Measurements from ENCODE around the gene PBX1.
A peak's percentile ranks its signal among the peaks of the same experiment; 100 is the strongest.
"Not testable (repeated sequence)": the region's sequence is repeated elsewhere in the genome, so short reads cannot be mapped to it uniquely, and the experiment has no call there.

Gene PBX1

DNA sequence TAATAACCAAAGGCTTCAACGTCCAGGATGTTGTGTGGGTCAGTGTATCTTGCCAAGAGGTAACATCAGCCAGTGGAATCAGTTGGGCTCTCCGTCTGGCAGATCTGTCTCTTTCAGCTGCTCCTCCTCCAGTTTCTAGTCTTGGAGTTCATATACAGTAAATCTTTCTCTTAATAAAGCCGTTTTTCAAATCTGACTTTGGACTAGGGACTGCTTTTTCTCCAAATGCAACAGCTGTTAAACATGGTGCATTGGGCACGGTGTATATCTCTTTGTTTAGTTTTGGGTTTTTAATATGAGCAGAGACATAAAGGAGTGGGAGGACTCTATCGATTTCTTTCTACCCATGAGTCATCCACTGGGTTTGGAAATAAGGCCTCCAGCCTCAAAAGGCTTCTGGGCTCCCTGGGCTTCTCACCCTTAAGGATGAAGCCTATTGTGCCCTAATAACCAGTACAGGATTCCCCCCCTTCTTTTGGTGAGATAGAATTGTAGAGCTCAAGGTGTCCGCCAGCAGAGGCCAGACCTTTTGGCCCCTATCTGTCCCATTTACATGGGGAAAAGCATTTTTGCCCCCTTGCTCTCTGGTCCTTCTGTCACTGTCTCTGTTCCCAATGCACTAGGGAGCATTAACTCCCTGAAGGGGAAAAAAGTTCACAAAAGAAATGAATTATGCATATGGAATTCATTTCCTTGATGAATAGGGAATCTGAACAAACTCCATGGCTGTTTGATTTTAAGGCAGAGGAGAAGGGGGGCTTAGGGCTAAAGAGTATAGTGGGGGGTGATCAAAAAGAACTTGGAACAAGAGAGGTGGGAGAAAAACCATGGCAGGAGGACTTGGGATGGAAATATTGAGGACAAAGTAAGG is 86.0 kb downstream of the PBX1 start:
- no peak for DNase-seq

DNA sequence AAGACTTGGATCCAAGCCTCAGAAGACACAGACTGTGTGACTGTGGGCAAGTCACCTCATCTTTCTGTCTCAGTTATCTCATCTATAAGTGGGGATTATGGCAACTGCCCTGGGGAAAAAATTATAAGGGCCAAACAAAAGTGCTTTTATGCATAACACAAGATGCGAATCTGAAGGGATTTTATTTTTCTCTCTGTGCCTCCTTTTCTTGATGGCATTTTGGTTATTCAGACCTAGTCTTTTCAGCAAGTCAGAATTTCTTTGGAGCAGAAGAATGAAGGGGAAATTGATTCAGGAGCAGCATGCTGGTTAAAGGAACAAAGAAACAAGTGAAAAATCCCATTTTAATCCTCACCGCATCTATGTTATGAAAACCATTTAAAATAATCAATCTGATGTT is 86.9 kb downstream of the PBX1 start:
- no peak for DNase-seq

DNA sequence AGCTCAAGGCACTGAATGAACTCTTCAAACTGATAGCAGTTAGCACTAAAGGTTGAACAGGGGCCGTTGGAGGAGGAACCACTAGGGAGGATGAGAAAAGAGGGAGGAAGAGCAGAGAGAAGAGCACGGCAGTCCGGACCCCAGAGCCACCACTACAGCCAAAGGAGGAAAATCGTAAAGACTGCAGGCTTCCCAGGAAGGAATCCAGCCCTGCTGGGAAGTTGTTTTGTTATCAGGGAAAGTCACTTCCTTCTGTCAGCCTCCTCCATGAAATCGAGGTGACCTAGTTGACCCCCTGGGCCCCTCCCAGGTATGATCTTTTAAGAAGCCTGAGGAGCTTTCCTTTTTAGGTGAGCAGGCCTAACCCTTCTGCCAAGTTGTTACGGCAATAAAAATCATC is 88.2 kb downstream of the PBX1 start:
- DNase-seq: no peak

DNA sequence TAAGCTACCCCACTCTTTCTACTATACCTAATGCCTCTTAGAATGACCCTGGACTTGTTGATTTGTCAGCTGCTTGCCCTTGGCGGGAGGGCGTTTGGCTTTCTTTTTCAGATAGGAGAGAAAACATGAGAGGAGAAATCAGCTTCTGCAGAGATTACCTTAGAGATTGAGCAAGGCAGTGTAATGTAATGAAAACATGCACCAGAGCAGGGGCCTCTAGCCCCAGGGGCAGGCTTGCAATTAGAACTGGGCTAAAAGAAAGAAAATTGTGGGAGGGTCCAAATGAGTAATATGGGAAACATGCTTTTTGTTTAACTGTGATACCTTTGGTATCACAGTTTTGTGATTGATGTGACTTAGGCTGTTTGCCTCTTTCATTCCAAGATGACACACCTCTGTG is 89.7 kb downstream of the PBX1 start:
- no peak for DNase-seq

DNA sequence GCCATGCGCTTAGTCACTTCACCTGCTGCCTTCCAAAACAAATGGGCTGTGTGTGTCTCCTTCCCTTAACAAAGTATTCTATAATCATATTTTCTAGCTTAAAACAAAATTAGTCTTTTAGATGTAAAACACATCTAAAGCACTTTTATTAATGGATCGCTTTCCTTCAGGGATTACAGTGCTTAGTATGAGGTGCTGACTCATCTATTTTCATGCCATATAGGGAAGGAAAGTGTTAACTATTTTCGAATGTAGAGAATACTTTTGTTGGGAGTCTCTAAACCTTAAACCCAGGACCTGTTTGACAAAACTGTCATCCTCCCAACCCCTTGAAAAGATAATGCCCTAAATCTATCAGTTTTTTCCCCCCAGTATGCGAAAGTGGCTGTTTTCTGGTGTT is 90.2 kb downstream of the PBX1 start:
- DNase-seq: no peak

DNA sequence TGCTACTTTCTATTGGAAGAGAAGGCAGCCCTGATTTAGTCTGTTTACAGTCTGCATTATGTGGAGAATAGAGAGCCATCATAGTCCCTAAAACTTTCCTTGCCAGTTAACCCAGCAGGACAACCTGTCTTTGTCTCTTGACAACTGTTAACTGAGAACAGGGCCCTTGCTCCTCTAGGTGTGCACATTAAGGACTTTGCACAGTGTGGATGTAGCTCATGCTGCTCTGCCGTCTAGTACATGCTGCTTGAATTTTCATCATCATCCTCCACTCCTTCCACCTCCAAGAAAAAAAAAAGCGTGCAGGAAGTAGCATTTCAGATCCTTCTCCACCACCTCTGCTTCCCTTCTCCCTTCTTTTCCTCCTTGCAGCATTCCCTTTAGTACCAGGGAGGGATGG is 91.5 kb downstream of the PBX1 start:
- DNase-seq: no peak

DNA sequence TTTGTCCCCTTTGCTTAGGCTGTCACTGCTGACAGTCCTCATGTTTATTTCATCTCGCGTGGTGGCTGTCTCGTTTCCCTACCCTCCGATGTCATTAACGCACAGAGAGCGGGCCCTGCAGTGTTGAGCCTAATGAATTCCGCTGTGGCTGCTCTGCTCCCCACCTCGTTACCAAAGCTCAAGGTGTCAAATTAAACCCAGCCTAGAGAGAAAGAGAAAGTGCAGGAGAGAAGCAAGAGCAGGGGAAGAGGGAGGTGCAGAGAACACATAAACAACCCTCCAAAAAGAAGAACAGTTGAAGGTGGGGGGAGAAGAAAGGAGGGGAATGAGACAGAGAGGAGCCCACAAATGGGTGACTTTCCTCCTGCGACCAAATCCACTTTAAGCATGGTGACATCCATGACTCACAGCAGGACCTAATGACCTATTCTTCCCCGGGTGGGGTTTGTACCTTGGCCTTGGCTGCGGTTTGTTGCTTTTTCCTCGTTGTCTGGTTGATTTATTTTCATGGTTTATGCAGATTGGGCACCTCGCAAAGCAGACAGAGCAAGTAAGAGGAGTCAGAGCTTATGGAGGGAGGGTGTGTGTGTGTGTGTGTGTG is 92.5 kb downstream of the PBX1 start:
- peak; percentile 81 to 85 for DNase-seq

DNA sequence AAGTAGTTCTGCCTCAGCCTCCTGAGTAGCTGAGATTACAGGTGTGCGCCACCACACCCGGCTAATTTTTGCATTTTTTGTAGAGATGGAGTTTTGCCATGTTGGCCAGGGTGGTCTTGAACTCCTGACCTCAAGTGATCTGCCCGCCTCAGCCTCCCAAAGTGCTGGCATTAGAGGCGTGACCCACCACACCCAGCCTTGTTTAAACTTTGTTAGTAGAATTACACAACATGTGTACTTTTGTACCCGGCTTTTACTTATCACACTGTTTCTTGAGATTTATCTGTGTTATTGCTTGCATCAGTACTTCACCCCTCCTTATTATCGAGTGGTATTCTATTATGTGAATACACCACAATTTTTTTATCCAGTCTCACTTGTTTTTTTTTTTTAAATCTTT is 94.0 kb downstream of the PBX1 start:
- not testable (repeated sequence) for DNase-seq

DNA sequence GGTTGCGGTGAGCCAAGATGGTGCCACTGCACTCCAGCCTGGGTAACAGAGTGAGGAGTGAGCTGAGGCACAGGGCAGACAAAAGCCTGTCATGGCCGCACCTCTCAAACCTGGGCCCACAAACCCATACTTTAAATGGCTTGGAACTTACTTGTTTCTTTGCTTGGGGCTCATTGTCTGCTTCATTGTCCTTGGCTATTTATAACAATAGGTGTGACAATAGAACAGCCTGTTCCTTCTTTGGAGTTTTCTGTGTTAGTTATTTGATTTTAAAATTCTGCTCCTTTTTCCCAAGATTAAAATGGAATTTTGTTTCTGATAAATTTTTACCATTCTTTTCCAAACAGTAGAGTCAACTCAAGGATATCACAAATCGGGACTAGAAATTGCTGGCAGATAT is 94.7 kb downstream of the PBX1 start:
- DNase-seq: no peak

DNA sequence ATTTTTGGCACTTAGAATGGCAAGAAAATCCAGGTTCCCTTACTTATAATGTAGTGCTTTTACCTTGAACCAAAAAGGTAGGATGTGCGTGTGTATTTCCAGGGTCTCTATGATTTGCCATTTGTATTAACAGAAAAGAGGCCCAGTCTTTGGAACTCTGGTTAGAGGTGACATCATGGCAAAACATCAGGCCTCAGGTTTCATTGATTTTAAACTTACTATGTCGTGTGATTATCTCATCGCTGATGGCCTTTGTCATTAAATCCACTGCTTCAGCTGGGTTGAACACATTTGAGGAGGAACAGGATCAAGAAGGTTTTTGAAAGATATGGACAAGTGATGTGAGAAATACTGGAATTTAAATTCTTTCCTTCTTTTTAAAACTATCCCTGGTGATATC is 95.2 kb downstream of the PBX1 start:
- DNase-seq: no peak

DNA sequence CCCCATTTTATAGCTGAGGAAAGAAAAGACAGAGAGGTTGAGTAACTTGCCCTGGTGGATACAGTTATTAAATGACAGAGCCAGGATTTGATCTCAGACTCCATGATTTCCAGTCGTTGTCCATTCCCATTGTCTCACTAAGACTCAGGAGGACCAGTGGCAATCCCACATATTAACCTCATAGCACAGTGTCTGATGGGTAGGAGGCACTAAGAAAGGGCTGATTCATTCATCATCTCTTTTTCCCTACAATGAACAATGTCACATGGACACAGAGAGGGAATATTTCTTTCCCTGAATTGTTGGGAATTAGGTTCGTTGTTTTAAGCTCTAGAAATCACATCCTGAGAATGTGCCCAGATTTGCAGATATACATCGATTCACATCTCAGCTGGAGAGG is 99.9 kb downstream of the PBX1 start:
- no peak for DNase-seq

DNA sequence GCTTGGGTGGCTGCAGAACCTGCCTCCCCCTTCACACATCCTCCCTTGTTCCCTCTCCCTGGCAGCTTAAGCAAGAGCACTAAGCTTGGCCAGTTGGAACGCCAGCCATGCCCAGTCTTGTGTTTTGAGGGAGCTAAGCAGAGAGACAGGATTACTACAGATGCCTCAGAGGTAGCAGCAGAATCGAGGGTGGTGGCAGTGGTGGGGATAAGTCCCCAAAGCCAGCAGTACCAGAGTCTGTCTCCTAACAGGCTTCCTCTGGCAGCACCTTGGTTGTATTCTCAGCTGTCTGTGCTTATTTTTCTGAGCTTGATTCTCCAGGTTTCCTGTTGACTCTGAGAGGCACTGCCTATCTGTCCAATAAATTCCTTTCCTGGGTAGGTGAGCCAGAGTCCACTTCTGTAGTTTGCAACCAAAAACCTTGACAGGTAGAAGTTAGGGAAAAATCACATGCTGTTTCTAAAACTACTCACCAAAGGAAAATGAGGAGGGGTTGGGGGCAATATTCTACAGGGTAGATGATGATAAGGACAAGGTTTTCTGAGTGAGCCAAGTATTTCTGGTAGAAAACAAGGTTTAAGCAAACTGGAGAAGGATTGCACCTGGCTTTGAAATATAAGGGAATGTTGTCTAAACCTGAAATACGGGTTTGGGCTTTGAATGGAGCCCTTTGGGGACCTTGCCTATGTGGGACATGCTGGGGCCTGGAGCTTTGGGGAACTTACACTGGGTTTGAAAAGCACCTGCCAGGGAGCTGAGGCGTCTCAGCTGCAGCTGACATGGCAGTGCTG is 100.8 kb downstream of the PBX1 start:
- DNase-seq: peak; percentile 69 to 77

DNA sequence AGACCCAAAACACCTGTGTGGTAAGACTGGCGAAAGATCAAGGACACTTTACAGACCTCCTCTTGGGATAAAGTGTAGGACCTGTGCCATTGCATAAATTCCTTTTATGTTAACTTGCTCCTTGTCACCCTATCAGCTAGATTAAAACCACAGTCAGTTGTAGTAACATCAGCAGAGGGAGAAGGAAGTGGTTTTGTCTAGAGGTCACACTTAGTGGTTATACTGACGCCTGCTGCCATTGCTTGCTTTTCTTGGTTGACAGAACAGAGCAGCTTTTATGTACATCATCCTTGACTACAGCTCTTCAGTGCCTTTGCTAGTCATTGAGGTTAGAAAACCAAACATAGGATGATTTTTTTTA is 101.4 kb downstream of the PBX1 start:
- DNase-seq: peak; percentile 51 to 77

DNA sequence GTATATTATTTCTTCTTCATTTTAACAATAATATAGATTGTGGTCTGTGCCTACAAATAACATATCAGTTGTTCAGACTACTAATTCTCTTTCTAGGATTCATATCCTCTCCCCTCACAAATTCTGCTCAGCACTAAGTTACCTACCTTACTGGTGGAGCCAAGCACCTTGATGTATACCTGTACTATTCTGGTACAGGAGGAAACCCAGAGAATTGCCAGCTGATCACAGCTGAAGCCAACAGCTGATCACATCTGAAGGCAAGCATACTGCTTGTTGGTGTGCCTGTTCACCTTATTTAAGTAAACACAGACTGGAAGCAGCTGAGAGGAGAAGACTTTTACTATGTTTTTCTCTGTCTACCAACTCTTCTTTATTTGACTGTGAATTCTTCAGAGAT is 101.8 kb downstream of the PBX1 start:
- no peak for DNase-seq

DNA sequence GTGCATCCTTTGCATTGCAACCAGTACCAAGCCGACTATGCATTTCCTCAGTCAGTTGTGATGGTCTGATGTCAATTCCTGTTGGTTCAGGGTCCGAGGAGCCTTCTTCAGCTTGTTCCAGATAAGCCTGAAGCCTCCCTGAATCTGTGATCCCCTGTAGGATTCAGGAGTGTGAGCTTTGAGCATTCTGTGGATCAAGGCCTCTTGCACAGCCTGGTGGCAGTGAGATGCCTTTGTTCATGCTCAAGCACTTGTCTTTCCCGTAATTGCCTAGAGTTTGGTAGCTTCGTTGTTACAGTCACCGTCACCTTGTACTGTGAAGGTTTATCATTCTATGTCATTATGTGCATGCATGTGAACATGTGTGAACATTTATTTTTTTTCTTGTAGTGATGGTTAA is 103.5 kb downstream of the PBX1 start:
- DNase-seq: no peak

DNA sequence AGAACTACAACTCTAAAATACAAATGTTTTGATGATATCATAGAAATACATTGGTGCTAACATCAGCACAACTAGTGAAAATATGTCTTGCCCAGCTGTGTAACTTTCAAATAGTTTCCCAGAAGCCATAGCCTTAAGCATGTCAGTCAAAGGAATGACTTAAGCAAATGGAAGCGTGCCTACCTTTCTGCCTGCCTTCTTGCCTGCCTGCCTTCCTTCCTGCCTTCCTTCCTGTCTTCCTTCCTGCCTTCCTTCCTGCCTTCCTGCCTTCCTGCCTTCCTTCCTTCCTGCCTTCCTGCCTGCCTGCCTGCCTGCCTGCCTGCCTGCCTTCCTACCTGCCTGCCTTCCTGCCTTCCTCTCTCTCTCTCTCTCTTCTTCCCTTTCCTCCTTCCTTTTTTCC is 104.0 kb downstream of the PBX1 start:
- DNase-seq: no peak

DNA sequence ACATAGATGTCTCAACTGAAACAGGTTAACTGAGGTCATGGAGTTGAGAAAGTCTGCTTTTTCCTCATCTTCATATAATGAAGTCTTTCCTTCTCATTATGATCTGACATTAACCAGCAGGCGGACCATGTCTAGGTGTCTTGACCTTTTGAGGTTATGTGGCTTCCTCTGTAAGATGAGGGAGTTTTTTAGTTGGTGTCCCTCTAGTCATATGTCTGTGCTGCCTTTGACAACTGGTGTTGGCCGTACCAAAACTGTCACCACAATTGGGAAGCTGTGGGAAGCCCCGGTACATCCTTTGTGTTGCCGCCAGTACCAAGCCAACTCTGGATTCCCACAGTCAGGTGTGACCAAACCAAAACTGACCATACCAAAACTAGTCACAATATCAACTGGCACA is 105.1 kb downstream of the PBX1 start:
- no peak for DNase-seq

DNA sequence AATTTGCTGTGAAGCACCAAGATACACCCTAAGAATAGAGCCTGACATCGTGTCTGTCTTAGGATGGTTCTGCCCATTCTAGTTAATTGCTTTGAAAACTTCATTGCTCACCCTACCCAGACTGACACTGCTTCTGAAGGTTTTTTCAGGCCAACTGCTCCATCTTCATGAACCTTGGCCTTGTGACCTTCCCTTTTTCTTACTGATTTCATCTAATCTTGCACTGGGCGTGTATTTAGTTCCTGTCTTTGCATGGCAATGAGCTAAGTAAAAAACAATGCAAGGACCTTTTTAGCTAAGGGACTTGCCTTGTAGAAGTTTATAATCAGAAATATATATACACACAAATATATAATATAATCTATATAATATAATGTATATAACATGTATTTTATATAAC is 108.0 kb downstream of the PBX1 start:
- DNase-seq: no peak

DNA sequence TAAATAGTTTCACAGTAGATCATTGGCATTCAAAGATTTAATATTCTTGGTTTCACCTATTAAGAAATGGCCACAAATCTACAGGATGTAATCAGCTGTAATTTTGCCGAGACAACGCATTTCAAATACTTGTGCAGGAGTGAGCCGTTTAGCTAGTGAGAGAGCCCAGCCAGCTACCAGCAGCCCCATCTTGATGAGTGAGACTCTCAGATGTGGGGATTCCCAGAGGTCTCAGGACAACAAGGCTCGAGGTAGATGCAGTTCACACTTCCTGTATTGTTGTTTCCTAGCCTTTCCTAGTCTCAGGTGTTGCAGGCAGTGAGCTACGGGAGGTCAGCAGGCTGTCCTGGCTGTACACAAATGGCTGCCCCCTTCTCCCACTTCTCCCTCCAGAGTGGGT is 108.6 kb downstream of the PBX1 start:
- DNase-seq: no peak

DNA sequence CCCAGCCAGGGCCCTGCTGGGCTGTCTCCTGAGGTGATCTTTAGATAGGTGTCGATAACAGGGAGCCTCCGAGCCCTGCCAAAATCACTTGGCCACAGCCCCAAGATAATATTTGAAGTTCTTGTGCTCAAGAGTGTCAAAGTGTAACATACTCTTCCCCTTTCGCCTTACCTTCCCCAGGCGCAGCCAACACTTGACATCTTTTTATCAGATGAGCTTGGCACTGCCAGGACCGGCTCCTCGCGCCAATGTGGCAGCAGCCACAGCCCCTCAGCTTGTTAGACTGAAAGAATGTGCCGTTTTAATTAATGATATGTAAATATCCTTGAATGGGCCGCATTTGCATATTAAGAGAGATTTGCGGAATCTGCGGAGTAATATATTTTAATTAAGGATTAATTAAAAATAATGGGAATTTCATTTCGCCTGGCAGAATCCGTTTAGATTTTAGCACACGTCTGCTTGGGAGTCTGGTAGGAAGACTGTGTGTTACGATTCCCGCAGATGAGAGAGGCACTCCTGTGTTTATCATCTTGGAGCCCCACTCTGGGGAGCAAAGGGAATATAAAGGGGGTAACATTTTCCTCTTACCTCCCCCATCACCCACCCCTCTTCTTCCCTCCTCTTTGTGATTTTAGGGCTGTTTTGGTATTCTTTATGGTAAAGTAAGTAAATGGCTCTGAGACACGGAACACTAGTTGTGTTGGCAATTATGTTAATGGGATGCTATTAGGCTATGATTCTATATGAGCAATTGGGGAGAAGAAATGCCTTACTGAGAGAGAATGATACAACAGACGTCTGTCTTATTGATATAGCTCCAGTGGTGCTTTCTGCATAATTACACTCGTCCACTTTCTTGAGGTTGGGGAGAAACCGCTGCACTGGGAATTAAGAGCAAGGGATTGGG is 109.8 kb downstream of the PBX1 start:
- no peak for DNase-seq

DNA sequence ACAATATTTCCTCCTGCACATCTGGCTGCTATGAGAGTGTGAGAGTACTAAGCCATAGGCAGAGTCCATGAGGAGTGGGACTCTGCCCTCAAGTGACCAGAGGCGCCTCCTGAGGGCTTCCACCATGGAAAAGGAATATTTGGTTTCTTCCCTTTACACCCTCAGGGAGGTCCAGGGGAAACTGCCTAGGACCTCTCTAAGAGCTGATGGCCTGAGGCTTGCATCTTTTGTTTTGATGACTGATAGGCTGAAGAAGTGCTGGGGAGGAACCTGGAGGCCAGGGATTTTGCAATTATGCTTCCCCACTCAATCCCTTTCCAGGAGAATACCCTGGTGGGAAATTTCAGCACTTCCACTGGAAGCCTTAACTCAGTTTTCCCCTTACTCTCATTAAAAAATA is 111.0 kb downstream of the PBX1 start:
- DNase-seq: no peak

DNA sequence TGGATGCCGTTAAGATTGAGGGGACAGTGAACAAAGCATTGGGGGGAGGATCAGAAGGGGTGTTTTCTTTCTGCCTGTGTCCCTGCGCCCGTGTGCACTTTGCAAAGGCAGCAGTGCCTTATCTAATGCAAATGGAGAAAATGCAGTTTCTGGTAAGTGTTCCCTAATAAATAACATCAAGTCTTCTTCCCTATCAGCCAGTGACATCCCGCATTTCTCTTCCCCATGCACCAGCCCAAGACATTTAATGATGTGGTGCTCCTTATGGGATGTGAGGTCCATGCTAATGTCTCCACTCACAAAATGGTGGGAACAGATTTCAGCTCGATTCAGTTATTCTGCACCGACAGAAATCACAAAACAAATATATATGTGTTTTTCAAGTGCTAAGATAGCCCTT is 111.8 kb downstream of the PBX1 start:
- no peak for DNase-seq
